Germinal center (tissue), 1 donor: Measurements from ENCODE around the gene MYOT.
"Not testable (repeated sequence)": the region's sequence is repeated elsewhere in the genome, so short reads cannot be mapped to it uniquely, and the experiment has no call there.

Source experiments
- DNase-seq: peaks from one replicate; pipeline ENCODE4 v3.0.0; 2012; ENCODE audit warnings: mixed read lengths, low spot score

MYOT gene

GRCh38 chr5:137867664-137868063, at the start of gene MYOT:
Gene MYOT, plus strand, starts transcription at chr5:137867860. Its CDS starts 2,792 bp downstream, at chr5:137870652.
- no peak for DNase-seq

GRCh38 chr5:137819766-137820165, 47.9 kb upstream of the MYOT start:
- DNase-seq = no peak

- DNase-seq = peak; percentile 47
Observed at GRCh38 chr5:137822158-137822764, 45.4 kb upstream of the MYOT start.

GRCh38 chr5:137822984-137823383, 44.7 kb upstream of the MYOT start:
- no peak for DNase-seq

GRCh38 chr5:137825165-137825564, 42.5 kb upstream of the MYOT start:
- no peak for DNase-seq

- DNase-seq = no peak
Observed at GRCh38 chr5:137826067-137826466, 41.6 kb upstream of the MYOT start.

GRCh38 chr5:137828180-137828579, 39.5 kb upstream of the MYOT start:
- DNase-seq = no peak

GRCh38 chr5:137828664-137829063, 39.0 kb upstream of the MYOT start:
- DNase-seq = no peak

GRCh38 chr5:137831105-137831504, 36.6 kb upstream of the MYOT start:
- DNase-seq = no peak

- DNase-seq = no peak
Observed at GRCh38 chr5:137831526-137831925, 36.1 kb upstream of the MYOT start.

GRCh38 chr5:137832416-137832815, 35.2 kb upstream of the MYOT start:
- DNase-seq = no peak

- DNase-seq = no peak
Observed at GRCh38 chr5:137833463-137833862, 34.2 kb upstream of the MYOT start.

GRCh38 chr5:137834498-137835049, 33.1 kb upstream of the MYOT start:
- no peak for DNase-seq

- no peak for DNase-seq
Observed at GRCh38 chr5:137836298-137836697, 31.4 kb upstream of the MYOT start.

- no peak for DNase-seq
Observed at GRCh38 chr5:137836997-137837396, 30.7 kb upstream of the MYOT start.

- no peak for DNase-seq
Observed at GRCh38 chr5:137837491-137838394, 29.9 kb upstream of the MYOT start.

- no peak for DNase-seq
Observed at GRCh38 chr5:137838976-137839375, 28.7 kb upstream of the MYOT start.

GRCh38 chr5:137842296-137842695, 25.4 kb upstream of the MYOT start:
- no peak for DNase-seq

GRCh38 chr5:137843676-137844299, 23.9 kb upstream of the MYOT start:
- DNase-seq = no peak

- no peak for DNase-seq
Observed at GRCh38 chr5:137845472-137845871, 22.2 kb upstream of the MYOT start.

- no peak for DNase-seq
Observed at GRCh38 chr5:137847687-137848086, 20.0 kb upstream of the MYOT start.

- DNase-seq = not testable (repeated sequence)
Observed at GRCh38 chr5:137853165-137853564, 14.5 kb upstream of the MYOT start.

GRCh38 chr5:137856201-137856600, 11.5 kb upstream of the MYOT start:
- DNase-seq = no peak
